ENCODE data around the gene GOLGA2.

GOLGA2 gene

GRCh38 chr9:128265348-128265847 is 10.4 kb downstream of the GOLGA2 start:
- H2AFZ ChIP-seq (ENCODE audit: low read depth, low read length, severe bottlenecking): no peak overlapping the region
- no peaks in the 10 kb centered on the region for H3K27me3 ChIP-seq (ENCODE audit: low read length)
- no peaks in the 10 kb centered on the region for H3K79me2 ChIP-seq (ENCODE audit: insufficient read depth, low read length)
- TF ChIP-seq EZH2phosphoT487 (conservative IDR thresholded peaks at IDR 0.05; ENCODE audit: low read length) (no peak), CTCF (IDR thresholded peaks at IDR 0.05; ENCODE audit: insufficient read depth, low read length, poor library complexity, severe bottlenecking) (no peak)
- H3K9me3 ChIP-seq (ENCODE audit: insufficient read depth, low read length): no peaks in the 10 kb centered on the region
- H4K20me1 ChIP-seq (ENCODE audit: low read depth, low read length): no peaks in the 10 kb centered on the region
- no peak overlapping the region for H3K27ac ChIP-seq (ENCODE audit: low read depth, low read length)
- H3K4me2 ChIP-seq (ENCODE audit: low read depth, low read length, poor library complexity, severe bottlenecking): no peak overlapping the region
- no peak overlapping the region for H3K9ac ChIP-seq (ENCODE audit: low read length)
- no peaks in the 10 kb centered on the region for H3K36me3 ChIP-seq (ENCODE audit: low read length)
- no peaks in the 10 kb centered on the region for H3F3A ChIP-seq (ENCODE audit: insufficient read depth)
- no peak overlapping the region for H3K4me3 ChIP-seq (ENCODE audit: insufficient read depth, low read length, poor library complexity, severe bottlenecking)
- H3K9me2 ChIP-seq (replicated peaks; ENCODE audit: insufficient read depth, low read length): no peaks in the 10 kb centered on the region

DNA sequence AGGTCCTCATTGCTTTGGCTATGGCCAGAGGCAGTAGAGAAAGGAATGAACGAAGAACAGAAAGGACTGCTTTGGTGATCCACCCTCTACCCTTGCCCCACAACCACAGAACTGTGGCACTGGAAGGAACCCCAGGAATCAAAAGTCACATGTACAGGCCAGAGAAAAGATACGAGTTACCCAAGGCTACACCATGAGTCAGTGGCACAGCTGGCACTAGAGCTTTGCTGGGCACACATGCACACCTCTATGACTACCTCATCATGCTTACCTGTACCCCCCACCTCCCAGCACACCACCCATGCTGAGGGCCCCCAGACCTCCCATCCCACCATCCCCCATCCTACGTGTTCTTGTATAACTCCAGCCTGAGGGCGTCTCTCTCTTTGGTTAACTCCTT is 13.1 kb downstream of the GOLGA2 start:
- H2AFZ ChIP-seq (ENCODE audit: low read depth, low read length, severe bottlenecking): no peak overlapping the region
- TF ChIP-seq CTCF (IDR thresholded peaks at IDR 0.05; ENCODE audit: insufficient read depth, low read length, poor library complexity, severe bottlenecking): no peak
- TF ChIP-seq EZH2phosphoT487 (conservative IDR thresholded peaks at IDR 0.05; ENCODE audit: low read length): no peak
- no peaks in the 10 kb centered on the region for H3K9me2 ChIP-seq (replicated peaks; ENCODE audit: insufficient read depth, low read length)
- H3K4me2 ChIP-seq (ENCODE audit: low read depth, low read length, poor library complexity, severe bottlenecking): no peak overlapping the region
- no peaks in the 10 kb centered on the region for H4K20me1 ChIP-seq (ENCODE audit: low read depth, low read length)
- no peaks in the 10 kb centered on the region for H3K36me3 ChIP-seq (ENCODE audit: low read length)
- no peak overlapping the region for H3K4me3 ChIP-seq (ENCODE audit: insufficient read depth, low read length, poor library complexity, severe bottlenecking)
- H3K27me3 ChIP-seq (ENCODE audit: low read length): no peaks in the 10 kb centered on the region
- H3K9me3 ChIP-seq (ENCODE audit: insufficient read depth, low read length): no peaks in the 10 kb centered on the region
- H3K79me2 ChIP-seq (ENCODE audit: insufficient read depth, low read length): no peaks in the 10 kb centered on the region
- no peak overlapping the region for H3K9ac ChIP-seq (ENCODE audit: low read length)
- no peak overlapping the region for H3K27ac ChIP-seq (ENCODE audit: low read depth, low read length)
- no peaks in the 10 kb centered on the region for H3F3A ChIP-seq (ENCODE audit: insufficient read depth)

DNA sequence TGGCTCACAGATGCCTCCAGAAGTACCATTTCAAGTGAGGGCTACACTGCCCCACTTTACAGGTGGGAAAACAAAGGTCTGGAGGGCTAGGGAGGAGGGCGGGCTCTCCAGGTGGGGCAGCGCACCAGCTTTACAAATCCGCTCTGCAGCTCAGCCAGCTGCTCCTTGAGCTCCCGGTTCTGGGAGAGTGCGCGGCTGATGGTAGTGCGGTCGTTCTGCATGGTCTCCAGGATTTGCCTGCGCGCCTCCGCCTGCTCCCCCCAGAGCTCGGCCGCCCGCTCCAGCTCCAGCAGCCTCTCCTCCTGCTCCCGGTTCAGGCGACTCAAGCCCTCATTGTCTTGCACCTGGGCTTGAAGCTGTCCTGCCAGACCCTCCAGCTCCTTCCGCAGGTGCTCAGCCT is 15.5 kb downstream of the GOLGA2 start:
- Histone ChIP-seq H3K4me2 (ENCODE audit: low read depth, low read length, poor library complexity, severe bottlenecking) (no peak overlapping the region), H3K79me2 (ENCODE audit: insufficient read depth, low read length) (no peaks in the 10 kb centered on the region), H2AFZ (ENCODE audit: low read depth, low read length, severe bottlenecking) (no peak overlapping the region), H3K9ac (ENCODE audit: low read length) (no peak overlapping the region), H3F3A (ENCODE audit: insufficient read depth) (no peaks in the 10 kb centered on the region), H3K27me3 (ENCODE audit: low read length) (no peaks in the 10 kb centered on the region), H3K36me3 (ENCODE audit: low read length) (no peaks in the 10 kb centered on the region), H3K9me3 (ENCODE audit: insufficient read depth, low read length) (no peaks in the 10 kb centered on the region), H3K4me3 (ENCODE audit: insufficient read depth, low read length, poor library complexity, severe bottlenecking) (no peak overlapping the region), H3K9me2 (replicated peaks; ENCODE audit: insufficient read depth, low read length) (no peaks in the 10 kb centered on the region), H4K20me1 (ENCODE audit: low read depth, low read length) (no peaks in the 10 kb centered on the region), H3K27ac (ENCODE audit: low read depth, low read length) (no peak overlapping the region)
- TF ChIP-seq CTCF (IDR thresholded peaks at IDR 0.05; ENCODE audit: insufficient read depth, low read length, poor library complexity, severe bottlenecking) (no peak), EZH2phosphoT487 (conservative IDR thresholded peaks at IDR 0.05; ENCODE audit: low read length) (no peak)

Measured in SU-DHL-6 (cell line).